ENCODE data around the gene MMP3. TPM values are rescaled to one million over a fixed set of nuclear protein-coding genes. Genes with fewer than 3 reads are reported as not detected.
A peak's percentile ranks its signal among the peaks of the same experiment; 100 is the strongest.
"Not testable (repeated sequence)": the region's sequence is repeated elsewhere in the genome, so short reads cannot be mapped to it uniquely, and the experiment has no call there.

MMP3 gene
- not detected in 2 replicates for total RNA-seq (2014; rRNA removed; shearing (Covaris generic))

GRCh38 chr11:102843489-102843888 is at the start of gene MMP3:
Gene MMP3 (minus strand): TSS chr11:102843609. CDS start chr11:102843546, 63 bp downstream.
- DNase-seq (ENCODE audit: low spot score), result no peak

DNA sequence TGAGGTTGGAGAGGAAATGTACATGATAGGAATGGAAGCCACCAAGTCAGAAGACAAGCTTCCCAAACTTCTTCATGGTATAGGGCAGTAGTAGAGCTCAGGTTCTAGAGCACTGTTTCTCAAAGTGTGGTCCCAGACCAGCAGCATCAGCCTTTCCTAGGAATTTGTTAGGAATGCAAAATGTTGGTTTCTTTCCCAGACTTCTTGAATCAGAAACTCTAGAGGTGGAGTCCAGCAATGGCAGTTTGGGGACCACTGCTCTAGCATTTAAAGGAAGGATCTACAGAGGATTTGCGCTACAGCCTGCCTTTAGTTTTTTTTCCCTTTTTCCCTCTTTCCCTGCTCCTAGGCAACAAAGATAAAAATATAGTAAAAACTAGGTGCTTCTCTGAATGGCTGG is 48.3 kb upstream of the MMP3 start:
- no peak for DNase-seq (ENCODE audit: low spot score)

- no peak for DNase-seq (ENCODE audit: low spot score)
These were observed 43.6 kb upstream of the MMP3 start for GRCh38 chr11:102886999-102887398.

DNA sequence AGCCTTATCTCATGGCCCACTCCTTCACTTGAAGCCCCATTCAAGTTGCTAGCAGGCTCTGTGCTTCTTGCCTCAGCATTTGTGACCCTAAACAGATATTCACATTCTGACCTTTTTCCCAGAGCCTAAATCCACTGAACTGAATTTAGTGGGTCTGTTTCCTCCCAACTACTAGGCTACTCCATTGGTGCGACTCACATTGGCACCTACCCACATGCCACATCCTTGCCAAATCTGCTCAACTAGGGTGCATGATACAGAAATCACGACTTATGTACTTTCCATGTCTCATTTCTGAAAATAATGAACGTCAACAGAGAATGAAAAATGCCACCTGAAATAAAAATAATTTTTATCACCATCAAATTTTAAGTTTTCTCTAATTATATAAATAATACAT is 39.7 kb upstream of the MMP3 start:
- no peak for DNase-seq (ENCODE audit: low spot score)

DNA sequence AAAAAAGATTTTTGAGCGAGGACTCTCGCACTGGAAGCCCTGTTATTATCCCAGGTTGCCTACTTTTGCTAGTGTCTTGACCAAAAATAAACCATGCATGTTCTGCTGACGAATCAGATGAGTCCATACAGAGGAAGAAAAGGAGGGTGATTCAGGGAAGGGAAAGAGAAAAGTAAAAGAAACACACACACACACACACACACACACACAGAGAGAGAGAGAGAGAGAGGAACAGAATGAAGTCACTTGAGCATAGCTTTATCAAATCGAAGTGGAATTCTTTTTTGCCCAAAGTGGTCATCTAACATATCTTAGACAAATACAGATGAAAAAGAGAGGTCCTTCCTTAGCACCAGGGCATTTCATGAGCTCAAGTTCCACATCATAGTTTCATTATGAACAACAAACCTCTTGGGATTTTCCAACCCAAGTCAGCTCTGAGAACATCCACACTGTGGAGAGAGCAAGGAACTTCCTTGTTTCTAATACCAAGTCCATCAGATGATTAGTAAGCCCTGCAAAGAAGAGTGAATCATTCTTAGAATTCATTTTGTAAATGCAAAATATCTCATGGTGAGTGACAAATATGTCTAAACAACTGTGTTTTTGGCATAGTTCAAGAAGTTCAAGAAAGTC is 39.1 kb upstream of the MMP3 start:
- no peak for DNase-seq (ENCODE audit: low spot score)

DNA sequence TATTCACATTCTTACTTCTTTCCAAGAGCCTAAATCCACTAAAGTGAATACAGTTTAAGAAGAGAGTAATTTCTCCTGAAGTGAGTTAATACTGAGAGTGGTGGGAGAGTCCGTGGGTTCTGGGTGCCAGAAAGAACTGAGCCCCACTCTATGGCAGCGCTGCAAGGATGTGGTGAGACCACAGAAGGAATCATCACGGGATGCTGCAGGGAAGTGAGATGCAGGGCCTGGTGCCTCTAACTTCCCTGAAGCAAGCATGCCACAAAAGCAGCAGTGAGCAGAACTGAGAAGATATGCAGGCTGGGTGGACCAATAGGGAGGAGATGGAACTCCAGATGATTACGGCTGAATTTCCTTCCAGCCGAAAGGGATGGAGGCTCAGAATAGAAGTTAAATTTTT is 36.4 kb upstream of the MMP3 start:
- no peak for DNase-seq (ENCODE audit: low spot score)

- DNase-seq (ENCODE audit: low spot score), result no peak
These were observed 35.2 kb upstream of the MMP3 start for GRCh38 chr11:102878595-102878994.

- DNase-seq (ENCODE audit: low spot score), result no peak
These were observed 31.4 kb upstream of the MMP3 start, which contains the start of gene MMP12 for GRCh38 chr11:102874852-102875251. Gene MMP12 (minus strand): TSS chr11:102874982. CDS start chr11:102874937, 45 bp downstream.

DNA sequence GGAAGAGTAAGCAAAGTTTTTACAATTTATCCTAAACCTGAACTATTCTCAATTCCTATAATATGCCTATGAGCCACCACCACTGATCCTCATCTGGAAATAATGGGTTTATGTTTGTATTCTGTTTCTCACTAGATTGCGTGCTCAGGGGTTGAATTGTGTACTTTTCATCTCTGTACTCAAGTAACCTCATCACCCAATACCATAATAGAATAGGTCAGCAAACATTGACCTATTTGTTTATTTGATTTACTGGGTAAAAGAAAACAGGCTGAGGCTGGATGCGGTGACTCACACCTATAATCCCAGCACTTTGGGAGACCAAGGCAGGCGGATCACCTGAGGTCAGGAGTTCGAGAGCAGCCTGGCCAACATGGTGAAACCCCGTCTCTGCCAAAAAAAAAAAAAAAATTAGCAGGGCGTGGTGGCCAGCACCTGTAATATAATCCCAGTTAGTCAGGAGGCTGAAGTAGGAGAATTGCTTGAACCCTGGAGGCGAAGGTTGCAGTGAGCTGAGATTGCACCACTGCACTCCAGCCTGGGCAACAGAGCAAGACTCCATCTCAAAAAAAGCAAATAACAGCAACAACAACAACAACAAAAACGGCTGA is 26.1 kb upstream of the MMP3 start:
- DNase-seq (ENCODE audit: low spot score), result not testable (repeated sequence)

GRCh38 chr11:102868339-102868738 is 24.9 kb upstream of the MMP3 start:
- no peak for DNase-seq (ENCODE audit: low spot score)

DNA sequence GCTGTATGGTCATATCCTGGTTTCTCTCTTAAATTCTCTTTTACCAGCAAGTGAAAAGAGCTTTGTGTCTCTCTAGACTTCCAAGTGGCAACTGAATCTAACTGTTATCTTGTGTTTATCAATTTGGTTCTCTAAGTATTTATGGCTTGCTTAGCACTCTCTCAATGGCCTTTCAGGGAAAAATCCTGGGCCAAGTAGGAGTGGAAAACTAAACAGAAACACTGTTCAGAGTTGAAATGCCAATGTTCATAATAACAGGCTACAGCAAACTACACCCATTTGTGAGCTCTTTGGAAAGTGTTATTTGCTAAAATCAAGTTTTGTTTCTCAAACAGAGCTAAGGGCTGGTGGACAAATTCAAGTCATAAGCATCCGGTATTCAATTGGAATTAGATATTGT is 21.3 kb upstream of the MMP3 start:
- no peak for DNase-seq (ENCODE audit: low spot score)

DNA sequence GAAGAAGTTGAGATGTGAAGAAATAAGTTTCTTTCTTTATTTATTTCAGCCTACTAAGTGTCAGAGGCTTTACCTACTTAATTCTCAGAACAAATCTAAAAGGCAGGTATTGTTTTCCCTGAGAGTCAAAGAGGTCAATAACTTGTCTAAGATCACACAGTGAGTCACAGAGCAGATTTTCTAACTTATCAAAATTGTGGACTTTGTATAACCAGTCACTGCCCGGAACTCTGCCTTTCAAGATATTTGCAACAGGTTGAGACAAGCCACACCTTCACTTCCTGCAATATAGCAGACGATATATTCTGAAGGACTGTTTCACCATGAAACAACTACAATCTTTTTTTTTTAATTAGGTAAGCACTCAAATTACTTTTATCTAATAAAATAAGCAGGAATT is 10.5 kb upstream of the MMP3 start:
- DNase-seq (ENCODE audit: low spot score), result peak; percentile 37

GRCh38 chr11:102853055-102853454 is 9.6 kb upstream of the MMP3 start:
- no peak for DNase-seq (ENCODE audit: low spot score)

DNA sequence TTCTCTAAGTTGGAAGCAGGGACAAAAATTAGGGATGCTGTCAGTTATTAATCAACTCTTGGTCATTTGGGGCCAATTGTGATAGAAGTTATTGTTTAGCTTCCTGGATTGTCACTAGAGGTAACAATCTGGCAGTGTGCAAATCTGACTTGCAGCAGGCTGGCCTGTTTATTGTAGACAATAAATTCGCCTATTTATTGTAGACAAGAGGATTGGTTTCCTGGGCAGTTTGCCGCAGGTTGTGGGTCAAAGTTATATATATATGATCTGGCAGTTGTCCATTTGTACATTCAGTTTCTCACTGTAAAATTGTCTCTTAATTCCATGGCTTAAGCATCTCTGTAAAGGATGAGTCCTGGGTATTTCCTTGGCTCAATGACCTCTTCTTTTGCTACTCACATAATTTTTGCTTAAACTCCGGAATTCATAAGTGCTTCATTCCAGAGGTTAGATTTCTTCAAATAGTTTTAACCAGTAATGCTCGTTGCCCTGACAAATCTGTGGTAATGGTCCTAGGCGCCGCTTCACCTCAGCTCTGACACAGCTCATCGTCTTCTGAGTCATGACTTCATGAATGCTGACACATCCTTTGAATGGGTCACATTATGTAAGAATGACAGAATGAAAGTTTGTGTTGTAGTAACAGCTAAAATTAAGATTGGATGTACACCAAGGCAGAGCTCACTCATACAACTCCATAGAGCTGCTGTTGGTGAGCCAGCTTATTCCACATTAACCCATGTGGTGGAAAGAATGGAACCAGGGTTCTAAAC is 7.8 kb upstream of the MMP3 start:
- DNase-seq (ENCODE audit: low spot score), result no peak

DNA sequence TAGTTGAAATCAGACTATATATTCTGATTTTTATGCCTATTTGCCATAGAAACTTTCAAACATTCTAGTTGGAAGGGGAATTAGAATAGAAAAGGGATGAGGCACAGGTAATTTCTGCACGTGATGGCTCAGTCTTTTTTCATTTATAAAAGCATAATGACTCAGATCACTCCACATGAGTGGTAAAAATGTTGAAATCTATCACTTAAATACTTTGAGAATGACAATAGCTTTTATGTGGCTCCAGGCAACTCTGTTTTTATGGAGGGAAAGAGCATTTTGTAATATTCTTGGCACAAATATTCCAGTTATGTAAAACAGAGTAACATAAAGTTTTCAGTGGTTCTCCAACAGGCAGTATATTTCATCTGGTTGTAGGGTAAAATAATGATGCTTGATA is 5.9 kb upstream of the MMP3 start:
- no peak for DNase-seq (ENCODE audit: low spot score)

- DNase-seq (ENCODE audit: low spot score), result peak; percentile 13
These were observed 2.9 kb upstream of the MMP3 start for GRCh38 chr11:102846292-102846691.

- no peak for DNase-seq (ENCODE audit: low spot score)
These were observed 479 bp downstream of the MMP3 start for GRCh38 chr11:102842930-102843329.

GRCh38 chr11:102840018-102840417 is 3.4 kb downstream of the MMP3 start:
- no peak for DNase-seq (ENCODE audit: low spot score)

DNA sequence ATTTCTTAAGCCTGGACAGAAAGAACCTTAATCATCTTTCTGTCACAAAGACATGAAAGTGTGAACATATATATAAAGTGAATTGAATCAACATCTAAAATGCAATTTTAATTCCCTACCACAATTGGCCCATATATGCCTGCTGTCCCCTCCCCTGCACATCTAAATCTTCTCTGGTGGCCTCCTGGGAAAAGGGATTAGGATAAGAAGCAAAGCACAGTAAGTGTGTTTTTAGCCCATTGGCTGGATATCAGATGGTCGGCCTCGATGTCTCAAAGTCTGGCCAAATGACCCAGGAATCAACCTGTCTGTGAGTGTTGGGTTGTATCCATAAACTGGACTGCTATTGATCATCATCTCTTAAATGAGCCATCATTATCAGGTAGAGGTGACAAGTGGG is 5.8 kb downstream of the MMP3 start:
- DNase-seq (ENCODE audit: low spot score), result no peak

DNA sequence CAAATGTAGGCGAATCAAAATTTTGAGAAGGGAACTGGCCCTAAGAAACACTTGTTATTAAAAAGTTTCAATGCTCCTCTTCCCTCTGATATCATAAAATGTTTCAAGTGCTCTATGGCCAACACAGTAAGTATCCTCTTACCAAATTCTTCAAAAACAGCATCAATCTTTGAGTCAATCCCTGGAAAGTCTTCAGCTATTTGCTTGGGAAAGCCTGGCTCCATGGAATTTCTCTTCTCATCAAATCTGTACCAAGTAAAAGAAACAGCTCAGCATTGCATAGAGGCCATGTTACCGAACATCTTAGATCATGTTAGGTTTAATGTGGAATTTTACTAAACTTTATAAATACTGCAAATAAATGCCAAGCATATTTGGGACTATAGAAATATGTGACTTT is 6.3 kb downstream of the MMP3 start:
- no peak for DNase-seq (ENCODE audit: low spot score)

GRCh38 chr11:102836290-102836875 is 7.0 kb downstream of the MMP3 start:
- DNase-seq (ENCODE audit: low spot score), result no peak

- DNase-seq (ENCODE audit: low spot score), result no peak
These were observed 9.7 kb downstream of the MMP3 start for GRCh38 chr11:102833731-102834130.

Measured in HT-29 (cell line).